Measurements from ENCODE around the gene DHDH.

The DHDH gene

GRCh38 chr19:48966541-48967345 lies 33.2 kb downstream of the DHDH start:
- no peak for DNase-seq (ENCODE audit: low read depth in 2 of 2, low spot score in 1 of 2)

GRCh38 chr19:48967346-48968178 lies 34.1 kb downstream of the DHDH start:
- DNase-seq (ENCODE audit: low read depth in 2 of 2, low spot score in 1 of 2), result no peak

DNA sequence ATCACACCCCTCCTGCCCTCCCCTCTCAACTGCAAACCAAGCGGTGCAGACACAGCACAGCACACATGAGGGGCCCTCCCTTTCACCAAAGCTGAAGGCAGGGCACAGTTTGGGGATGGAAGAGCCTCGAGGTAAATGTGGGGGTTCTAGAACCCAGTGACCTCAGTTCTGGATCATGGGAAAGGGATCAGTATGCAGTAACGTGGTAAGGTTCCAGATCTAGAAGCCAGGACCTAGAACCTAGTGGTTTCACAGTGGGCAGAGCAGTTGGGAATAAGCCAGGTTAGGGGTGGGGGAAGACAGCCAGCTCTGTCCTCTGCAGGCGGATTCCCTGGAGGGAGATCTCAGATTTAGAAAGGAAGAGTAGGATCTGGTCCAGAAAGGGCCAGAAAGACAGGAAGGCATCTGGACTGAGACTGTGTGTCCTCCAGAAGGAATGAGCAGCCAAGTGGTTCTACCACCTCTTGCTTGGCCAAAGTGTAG lies 34.7 kb downstream of the DHDH start:
- no peak for DNase-seq (ENCODE audit: low read depth in 2 of 2, low spot score in 1 of 2)

GRCh38 chr19:48968813-48969218 lies 35.3 kb downstream of the DHDH start:
- no peak for DNase-seq (ENCODE audit: low read depth in 2 of 2, low spot score in 1 of 2)

DNA sequence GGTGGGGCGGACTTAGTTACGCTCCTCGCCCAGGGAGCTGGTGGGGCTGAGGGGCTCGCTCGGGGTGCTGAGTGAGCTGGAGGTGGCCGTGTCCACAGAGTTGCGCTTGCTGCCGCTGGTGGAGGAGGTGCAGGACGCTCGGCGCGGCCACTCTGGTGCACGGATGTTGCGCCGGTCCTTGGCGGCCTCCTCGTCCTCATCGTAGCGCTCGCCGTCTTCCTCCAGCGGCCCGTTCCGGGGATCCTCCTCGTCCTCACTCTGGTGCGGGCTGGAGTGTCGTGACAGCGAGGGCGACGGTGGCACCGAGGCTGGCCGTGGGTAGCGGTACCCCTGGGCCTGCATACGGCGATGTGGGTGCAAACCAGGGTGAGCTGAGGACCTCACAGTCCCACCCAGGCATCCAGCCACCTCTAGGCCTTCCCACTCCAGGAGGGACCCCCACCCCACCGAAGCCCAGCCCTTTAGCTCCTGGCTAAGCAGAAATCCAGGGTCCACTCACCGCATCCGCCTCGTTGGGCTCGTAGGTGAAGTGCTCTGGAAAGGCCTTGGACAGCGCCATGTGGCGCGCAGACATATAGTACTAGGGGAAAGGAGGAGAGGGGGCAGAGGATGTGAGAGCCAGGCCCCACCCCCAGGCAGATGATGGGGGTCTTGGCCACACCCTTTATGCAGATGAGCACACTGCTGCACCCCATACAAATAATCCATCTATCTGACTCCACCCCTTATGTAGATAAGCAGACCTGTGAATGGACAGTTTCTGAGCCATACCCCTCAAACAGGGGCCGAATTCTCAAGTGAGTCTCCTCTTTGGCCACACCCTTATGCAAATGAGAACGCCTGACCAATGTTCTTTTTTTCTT lies 36.0 kb downstream of the DHDH start:
- no peak for DNase-seq (ENCODE audit: low read depth in 2 of 2, low spot score in 1 of 2)

DNA sequence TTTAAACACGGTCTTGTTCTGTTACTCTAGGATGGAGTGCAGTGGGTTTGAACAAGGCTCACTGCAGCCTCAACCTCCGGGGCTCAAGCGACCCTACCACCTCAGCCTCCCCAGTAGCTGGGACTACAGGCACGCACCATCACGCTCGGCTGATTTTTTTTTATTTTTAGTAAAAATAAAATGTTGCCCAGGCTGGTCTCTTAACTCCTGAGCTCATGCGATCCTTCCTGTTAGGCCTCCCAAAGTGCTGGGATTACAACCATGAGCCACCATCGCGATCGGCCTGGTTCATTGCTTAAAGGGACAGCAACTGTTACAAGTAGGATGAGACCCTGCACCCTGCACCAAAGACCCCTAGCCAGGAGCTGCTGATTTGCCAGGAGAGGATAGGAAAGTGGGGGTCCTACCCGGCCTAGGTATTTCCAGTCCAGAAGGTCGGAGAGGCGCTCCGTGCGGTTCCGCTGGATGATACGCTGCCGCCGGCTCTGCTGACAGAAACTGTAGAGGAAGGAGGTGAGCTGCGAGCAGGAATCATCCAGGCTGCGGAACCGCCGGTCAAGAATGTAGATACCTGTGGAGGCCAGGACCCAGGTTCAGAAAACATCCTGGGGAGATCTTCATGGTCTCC lies 36.8 kb downstream of the DHDH start:
- DNase-seq (ENCODE audit: low read depth in 2 of 2, low spot score in 1 of 2), result no peak

- peak; percentile 61 to 77 for DNase-seq (ENCODE audit: low read depth in 2 of 2, low spot score in 1 of 2)
These were observed 37.5 kb downstream of the DHDH start for GRCh38 chr19:48970923-48971395.

GRCh38 chr19:48975947-48976847 lies 42.7 kb downstream of the DHDH start:
- no peak for DNase-seq (ENCODE audit: low read depth in 2 of 2, low spot score in 1 of 2)

DNA sequence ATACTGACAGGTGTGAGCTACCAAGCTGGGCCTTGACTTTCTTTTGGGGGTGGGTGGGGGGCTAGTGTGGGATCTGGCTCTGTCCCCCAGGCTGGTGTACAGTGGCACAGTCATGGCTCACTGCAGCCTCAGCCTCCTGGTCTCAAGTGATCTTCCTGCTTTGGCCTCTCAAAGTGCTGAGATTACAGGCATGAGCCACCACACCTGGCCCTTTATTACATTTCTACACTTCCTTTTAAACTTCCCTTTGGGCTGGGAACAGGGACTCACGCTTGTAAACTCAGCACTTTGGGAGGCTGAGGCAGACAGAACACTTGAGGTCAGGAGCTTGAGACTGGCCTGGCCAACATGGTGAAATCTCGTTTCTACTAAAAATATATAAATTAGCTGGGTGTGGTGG lies 43.6 kb downstream of the DHDH start:
- DNase-seq (ENCODE audit: low read depth in 2 of 2, low spot score in 1 of 2), result no peak

GRCh38 chr19:48982280-48982679 lies 48.8 kb downstream of the DHDH start:
- no peak for DNase-seq (ENCODE audit: low read depth in 2 of 2, low spot score in 1 of 2)

- no peak for DNase-seq (ENCODE audit: low read depth in 2 of 2, low spot score in 1 of 2)
These were observed 52.2 kb downstream of the DHDH start for GRCh38 chr19:48985711-48986110.

DNA sequence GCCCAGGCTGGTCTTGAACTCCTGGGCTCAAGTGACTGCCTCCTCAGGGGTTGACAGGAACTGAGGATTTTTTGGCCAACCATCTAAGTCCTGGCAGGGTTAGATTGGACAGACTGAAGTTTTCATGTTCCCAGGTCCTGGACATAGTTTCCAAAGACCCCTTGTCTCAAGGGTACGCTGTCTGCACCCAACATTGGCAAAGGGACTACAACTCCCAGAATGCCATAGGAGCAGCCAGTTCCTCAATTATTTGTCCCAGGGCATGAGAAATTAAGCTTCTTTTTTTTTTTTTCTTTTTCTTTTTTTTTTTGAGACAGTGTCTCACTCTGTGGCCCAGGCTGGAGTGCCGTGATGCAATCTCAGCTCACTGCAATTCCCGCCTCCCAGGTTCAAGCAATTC lies 52.7 kb downstream of the DHDH start:
- DNase-seq (ENCODE audit: low read depth in 2 of 2, low spot score in 1 of 2), result no peak

DNA sequence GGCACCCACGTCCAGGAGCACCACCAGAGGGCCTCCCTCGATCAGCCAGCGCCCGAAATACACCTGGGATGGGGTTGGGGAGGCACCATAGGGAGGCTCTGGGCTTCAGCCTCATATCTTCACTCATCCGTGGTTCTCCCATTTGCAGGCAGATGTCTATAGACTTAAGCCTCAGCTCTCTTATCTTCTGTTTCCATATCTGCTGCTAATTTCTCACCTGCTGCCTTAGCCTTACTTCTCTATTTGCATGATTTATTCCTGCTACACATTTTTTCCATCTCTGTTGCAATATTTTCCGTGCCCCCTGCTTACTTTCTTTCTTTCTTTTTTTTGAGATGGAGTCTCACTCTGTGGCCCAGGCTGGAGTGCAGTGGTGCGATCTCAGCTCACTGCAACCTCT lies 53.8 kb downstream of the DHDH start:
- no peak for DNase-seq (ENCODE audit: low read depth in 2 of 2, low spot score in 1 of 2)

DNA sequence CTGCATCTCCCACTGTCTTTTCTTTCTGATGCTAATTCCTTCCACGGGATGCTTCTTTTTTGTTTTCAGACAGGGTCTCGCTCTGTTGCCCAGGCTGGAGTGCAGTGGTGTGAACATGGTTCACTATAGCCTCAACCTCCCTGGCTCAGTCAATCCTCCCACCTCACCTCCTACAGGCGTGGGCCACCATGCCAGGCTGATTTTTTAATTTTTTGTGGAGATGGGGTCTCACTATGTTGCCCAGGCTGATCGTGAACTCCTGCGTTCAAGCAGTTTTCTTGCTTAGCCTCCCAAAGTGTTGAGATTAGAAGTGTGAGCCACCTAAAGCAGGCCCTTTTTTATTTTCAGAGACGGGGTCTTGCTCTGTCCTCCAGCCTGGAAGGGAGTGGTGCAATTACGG lies 54.8 kb downstream of the DHDH start:
- DNase-seq (ENCODE audit: low read depth in 2 of 2, low spot score in 1 of 2), result no peak

GRCh38 chr19:48988860-48989259 lies 55.4 kb downstream of the DHDH start:
- no peak for DNase-seq (ENCODE audit: low read depth in 2 of 2, low spot score in 1 of 2)

DNA sequence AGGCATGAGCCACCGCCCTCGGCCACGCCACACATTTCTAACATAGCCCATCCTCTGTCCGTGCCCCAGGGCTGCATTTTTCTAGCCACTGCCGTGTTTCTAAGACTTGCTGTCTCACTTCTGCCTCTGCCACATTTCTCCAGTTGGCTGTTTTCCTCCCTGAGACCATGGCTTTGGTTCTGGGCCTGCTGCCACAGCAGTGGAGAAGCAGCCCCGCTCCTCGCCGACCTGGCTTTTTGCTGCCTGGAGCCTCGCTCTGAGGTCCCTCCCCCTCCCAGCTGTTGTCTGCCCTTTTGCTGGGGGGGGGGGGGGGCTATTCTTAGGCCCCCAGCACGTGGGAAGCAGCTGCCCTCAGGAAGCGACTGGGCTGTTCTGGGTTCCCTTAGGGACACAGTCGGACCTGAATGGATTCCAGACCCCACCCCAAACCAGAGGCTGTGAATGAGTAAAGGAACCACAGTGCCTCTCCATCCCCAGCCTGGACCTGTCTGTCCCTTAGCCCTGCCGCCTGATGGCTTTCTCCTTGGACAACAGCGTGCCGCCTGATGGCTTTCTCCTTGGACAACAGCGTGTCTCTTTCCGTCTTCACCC lies 56.3 kb downstream of the DHDH start:
- DNase-seq (ENCODE audit: low read depth in 2 of 2, low spot score in 1 of 2), result no peak

- no peak for DNase-seq (ENCODE audit: low read depth in 2 of 2, low spot score in 1 of 2)
These were observed 56.9 kb downstream of the DHDH start for GRCh38 chr19:48990400-48990799.

DNA sequence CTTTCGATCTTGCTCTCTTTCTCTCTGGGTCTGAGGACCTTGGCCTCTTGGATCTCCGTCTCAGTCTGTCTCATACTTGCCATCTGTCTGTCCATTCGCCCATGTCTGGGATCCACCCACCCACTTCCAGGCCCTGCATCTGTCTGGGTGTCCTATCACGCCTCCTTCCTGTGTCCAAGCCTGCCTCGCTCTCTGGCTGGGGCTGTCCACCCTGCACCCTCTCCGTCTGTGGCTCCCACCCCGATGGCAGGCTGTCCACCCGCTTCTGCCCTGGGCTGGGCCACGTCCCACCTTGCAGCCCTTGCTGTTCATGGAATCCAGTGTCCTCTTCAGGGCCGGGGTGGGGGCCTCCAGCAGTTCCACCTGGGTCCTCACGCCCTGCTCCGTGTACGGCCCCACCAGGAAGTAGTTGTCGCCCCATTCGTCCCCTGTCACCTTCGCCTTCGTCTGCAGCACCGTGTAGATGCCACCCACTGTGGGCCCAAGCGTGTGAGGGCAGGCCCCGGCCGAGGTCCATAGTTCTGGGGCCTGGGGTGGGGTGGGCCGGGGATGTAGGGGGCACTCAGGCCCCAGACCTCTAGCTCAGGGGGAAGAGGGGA lies 57.6 kb downstream of the DHDH start:
- no peak for DNase-seq (ENCODE audit: low read depth in 2 of 2, low spot score in 1 of 2)

Measured in stimulated activated CD8-positive, alpha-beta memory T cell treated with anti-CD3 and anti-CD28 coated beads, Interleukin-4, amount 100 ng/mL, for 4 hours (primary cell).